SU-DHL-6 (cell line): Measurements from ENCODE around the gene SRSF7.

ENCODE experiments used
- EZH2phosphoT487 ChIP-seq: fragments of 200-600 bp; sonication (generic), shearing (Covaris generic); conservative IDR thresholded peaks from 2 replicates; pipeline ENCODE4 v1.6.1; 2018; ENCODE audit warnings: mild to moderate bottlenecking, antibody characterized with exemption, low read length, moderate library complexity, mixed read lengths
- TF ChIP-seq, protein P1 (sequence below): fragments of 200-600 bp; sonication (generic); IDR thresholded peaks from one replicate; pipeline ENCODE4 v1.5.1; 2017; ENCODE audit warnings: antibody characterized with exemption, mild to moderate bottlenecking, low read length, moderate library complexity; ENCODE audit not compliant: insufficient read depth, poor library complexity, severe bottlenecking

DNA sequence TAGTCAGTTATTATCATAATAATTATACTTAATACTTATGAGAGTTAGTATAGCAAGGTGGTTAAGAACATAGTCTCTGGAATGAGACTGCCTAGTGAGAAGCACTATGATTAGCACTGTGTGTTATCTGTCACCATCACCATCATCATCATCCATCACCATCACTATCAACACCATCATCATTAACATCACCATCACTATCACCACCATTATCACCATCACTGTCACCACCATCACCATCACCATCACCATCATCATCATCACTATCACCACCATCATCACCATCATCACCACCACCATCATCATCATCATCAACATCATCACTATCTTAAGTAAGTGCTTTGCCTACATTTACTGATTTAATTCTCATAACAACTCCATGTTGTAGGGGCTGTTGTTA, 39.6 kb downstream of the SRSF7 start:
- TF ChIP-seq, protein P1, sequence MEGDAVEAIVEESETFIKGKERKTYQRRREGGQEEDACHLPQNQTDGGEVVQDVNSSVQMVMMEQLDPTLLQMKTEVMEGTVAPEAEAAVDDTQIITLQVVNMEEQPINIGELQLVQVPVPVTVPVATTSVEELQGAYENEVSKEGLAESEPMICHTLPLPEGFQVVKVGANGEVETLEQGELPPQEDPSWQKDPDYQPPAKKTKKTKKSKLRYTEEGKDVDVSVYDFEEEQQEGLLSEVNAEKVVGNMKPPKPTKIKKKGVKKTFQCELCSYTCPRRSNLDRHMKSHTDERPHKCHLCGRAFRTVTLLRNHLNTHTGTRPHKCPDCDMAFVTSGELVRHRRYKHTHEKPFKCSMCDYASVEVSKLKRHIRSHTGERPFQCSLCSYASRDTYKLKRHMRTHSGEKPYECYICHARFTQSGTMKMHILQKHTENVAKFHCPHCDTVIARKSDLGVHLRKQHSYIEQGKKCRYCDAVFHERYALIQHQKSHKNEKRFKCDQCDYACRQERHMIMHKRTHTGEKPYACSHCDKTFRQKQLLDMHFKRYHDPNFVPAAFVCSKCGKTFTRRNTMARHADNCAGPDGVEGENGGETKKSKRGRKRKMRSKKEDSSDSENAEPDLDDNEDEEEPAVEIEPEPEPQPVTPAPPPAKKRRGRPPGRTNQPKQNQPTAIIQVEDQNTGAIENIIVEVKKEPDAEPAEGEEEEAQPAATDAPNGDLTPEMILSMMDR, result no peak
- no peak for TF ChIP-seq EZH2phosphoT487
